ENCODE results near the gene EPHA2. TPM values are rescaled to one million over a fixed set of nuclear protein-coding genes. Genes with fewer than 3 reads are reported as not detected.
"Not testable (repeated sequence)": the region's sequence is repeated elsewhere in the genome, so short reads cannot be mapped to it uniquely, and the experiment has no call there.

EPHA2 gene
- total and polyA plus RNA-seq, 11 donors, result 5.6 to 34.7 (median 14.6) TPM

GRCh38 chr1:16111771-16112595, 43.9 kb downstream of the EPHA2 start:
- ATAC-seq (peak; percentile 39 to 84 (median 64)), DNase-seq (peak in 2 of 5 donors; percentile 60 to 71)
- peaks cover 0 to 26% (median 12%) of the 10 kb centered on the region in 12 donors for H3K4me1 ChIP-seq
- H3K27ac ChIP-seq, result peak overlapping the region in 1 of 12 donors; percentile 38
- TF ChIP-seq CTCF (IDR thresholded peaks at IDR 0.05) (no peak), POLR2A (IDR thresholded peaks at IDR 0.05) (no peak)
- WGBS, 4 donors, result 62 to 80% (median 72%) methylated on average over 15 of the region's 15 CpGs
- no peaks in the 10 kb centered on the region for H3K36me3 ChIP-seq
- peaks cover 0 to 10% (median 4%) of the 10 kb centered on the region in 12 donors for H3K9me3 ChIP-seq
- intact Hi-C loops (cut with DNase I), result no loop called here
- H3K27me3 ChIP-seq, result no peaks in the 10 kb centered on the region
- no peak overlapping the region for H3K4me3 ChIP-seq

- no peak overlapping the region for H3K4me3 ChIP-seq
- H3K36me3 ChIP-seq, result no peaks in the 10 kb centered on the region
- DNase-seq (no peak), ATAC-seq (no peak)
- H3K27me3 ChIP-seq, result no peaks in the 10 kb centered on the region
- no peak overlapping the region for H3K27ac ChIP-seq
- WGBS, 4 donors, result 95 to 97% (median 96%) methylated on average over 6 to 7 of the region's 7 CpGs
- TF ChIP-seq POLR2A (IDR thresholded peaks at IDR 0.05) (no peak), CTCF (IDR thresholded peaks at IDR 0.05) (no peak)
- H3K9me3 ChIP-seq, result peaks cover 0 to 10% (median 4%) of the 10 kb centered on the region in 12 donors
- intact Hi-C loops (cut with DNase I), result no loop called here
- H3K4me1 ChIP-seq, result peaks cover 0 to 27% (median 12%) of the 10 kb centered on the region in 12 donors
Observed at GRCh38 chr1:16110884-16111283, 45.0 kb downstream of the EPHA2 start.

- H3K4me1 ChIP-seq, result peaks cover 0 to 27% (median 12%) of the 10 kb centered on the region in 12 donors
- TF ChIP-seq POLR2A (IDR thresholded peaks at IDR 0.05) (no peak), CTCF (IDR thresholded peaks at IDR 0.05) (no peak)
- no peak overlapping the region for H3K4me3 ChIP-seq
- intact Hi-C loops (cut with DNase I), result no loop called here
- no peaks in the 10 kb centered on the region for H3K36me3 ChIP-seq
- no peak for DNase-seq
- H3K27me3 ChIP-seq, result no peaks in the 10 kb centered on the region
- no peak for ATAC-seq
- WGBS, 4 donors, result 85 to 90% (median 89%) methylated on average over 6 of the region's 6 CpGs
- no peak overlapping the region for H3K27ac ChIP-seq
- H3K9me3 ChIP-seq, result peaks cover 0 to 10% (median 4%) of the 10 kb centered on the region in 12 donors
Observed at GRCh38 chr1:16110456-16110855, 45.4 kb downstream of the EPHA2 start.

- Histone ChIP-seq H3K27me3 (no peaks in the 10 kb centered on the region), H3K36me3 (no peaks in the 10 kb centered on the region), H3K9me3 (peaks cover 0 to 10% (median 4%) of the 10 kb centered on the region in 12 donors), H3K4me1 (peaks cover 0 to 27% (median 12%) of the 10 kb centered on the region in 12 donors), H3K27ac (no peak overlapping the region), H3K4me3 (no peak overlapping the region)
- no peak for ATAC-seq
- DNase-seq, result no peak
- intact Hi-C loops (cut with DNase I), result no loop called here
- 92 to 100% (median 92%) methylated on average over 1 of the region's 1 CpG; no CpG with 5 or more reads in 1 of the 4 donors for WGBS, 4 donors
- TF ChIP-seq POLR2A (IDR thresholded peaks at IDR 0.05) (no peak), CTCF (IDR thresholded peaks at IDR 0.05) (no peak)
Observed at GRCh38 chr1:16109571-16109970, 46.3 kb downstream of the EPHA2 start.

- WGBS, 4 donors, result 61 to 70% (median 65%) methylated on average over 5 of the region's 5 CpGs
- DNase-seq; H3K4me3 ChIP-seq; H3K36me3 ChIP-seq; intact Hi-C loops (cut with DNase I); ATAC-seq; H3K27me3 ChIP-seq: not testable (repeated sequence)
- H3K4me1 ChIP-seq, result peaks cover 0 to 15% (median 2%) of the 10 kb centered on the region in 12 donors
- peaks cover 0 to 10% (median 4%) of the 10 kb centered on the region in 12 donors for H3K9me3 ChIP-seq
- H3K27ac ChIP-seq, result peak overlapping the region in 1 of 12 donors; percentile 9
Observed at GRCh38 chr1:16107039-16107438, 48.8 kb downstream of the EPHA2 start.
